ENCODE measurements around the gene CNPPD1. TPM values are rescaled to one million over a fixed set of nuclear protein-coding genes. Genes with fewer than 3 reads are reported as not detected.

The CNPPD1 gene
- total RNA-seq, 1 experiment from 2014 or later: 62.9 TPM

GRCh38 chr2:219210196-219210885, 33.6 kb upstream of the CNPPD1 start:
- TF ChIP-seq CTCF (IDR thresholded peaks at IDR 0.05; ENCODE audit: insufficient read depth in 1 of 2, low read depth in 1 of 2, low read length in 1 of 2, severe bottlenecking in 1 of 2, unreplicated experiment in 1 of 2): no peak
- Mint-ChIP-seq H3K4me3 (ENCODE audit: unreplicated experiment) (no peak overlapping the region), H3K9me3 (ENCODE audit: unreplicated experiment) (no peaks in the 10 kb centered on the region), H3K27me3 (ENCODE audit: insufficient read depth, unreplicated experiment) (no peaks in the 10 kb centered on the region), H3K36me3 (ENCODE audit: insufficient read depth, unreplicated experiment) (peaks cover 60% of the 10 kb centered on the region), H3K4me1 (ENCODE audit: low read depth, unreplicated experiment) (peaks cover 5% of the 10 kb centered on the region), H3K27ac (ENCODE audit: unreplicated experiment) (no peak overlapping the region)
- no peak overlapping the region for H3K4me3 ChIP-seq (ENCODE audit: low read depth, low read length)
- POLR2A ChIA-PET: no interaction called here
- H3K4me1 ChIP-seq: peaks cover 8% of the 10 kb centered on the region
- CTCF ChIA-PET: no interaction called here
- no peaks in the 10 kb centered on the region for H3K27me3 ChIP-seq (replicated peaks; ENCODE audit: control insufficient read depth, insufficient read depth, low read length)
- no peaks in the 10 kb centered on the region for H3K9me3 ChIP-seq
- intact Hi-C loops (cut with micrococcal nuclease; ENCODE audit: unreplicated experiment): no loop called here
- no TSS peak for BruUV-seq (replicated peaks)
- H3K36me3 ChIP-seq (ENCODE audit: control insufficient read depth, insufficient read depth, low read length): peaks cover 21% of the 10 kb centered on the region
- DNase-seq: no peak

- POLR2A ChIA-PET: no interaction called here
- BruUV-seq (replicated peaks): no TSS peak
- intact Hi-C loops (cut with micrococcal nuclease; ENCODE audit: unreplicated experiment): no loop called here
Observed at GRCh38 chr2:219209236-219210195, 32.8 kb upstream of the CNPPD1 start.

More at GRCh38 chr2:219209236-219210195, 32.8 kb upstream of the CNPPD1 start:
- peaks cover 62% of the 10 kb centered on the region for H3K36me3 Mint-ChIP-seq (ENCODE audit: insufficient read depth, unreplicated experiment)
- peak overlapping the region; percentile 59 for H3K27ac Mint-ChIP-seq (ENCODE audit: unreplicated experiment)
- H3K4me3 Mint-ChIP-seq (ENCODE audit: unreplicated experiment): no peak overlapping the region
- no peaks in the 10 kb centered on the region for H3K27me3 ChIP-seq (replicated peaks; ENCODE audit: control insufficient read depth, insufficient read depth, low read length)
- no peak overlapping the region for H3K4me3 ChIP-seq (ENCODE audit: low read depth, low read length)
- H3K4me1 ChIP-seq: peaks cover 8% of the 10 kb centered on the region
- CTCF ChIA-PET: no interaction called here
- TF ChIP-seq CTCF (IDR thresholded peaks at IDR 0.05; ENCODE audit: insufficient read depth in 1 of 2, low read depth in 1 of 2, low read length in 1 of 2, severe bottlenecking in 1 of 2, unreplicated experiment in 1 of 2): no peak
- peaks cover 20% of the 10 kb centered on the region for H3K36me3 ChIP-seq (ENCODE audit: control insufficient read depth, insufficient read depth, low read length)
- no peaks in the 10 kb centered on the region for H3K27me3 Mint-ChIP-seq (ENCODE audit: insufficient read depth, unreplicated experiment)
- peaks cover 5% of the 10 kb centered on the region for H3K4me1 Mint-ChIP-seq (ENCODE audit: low read depth, unreplicated experiment)
- no peaks in the 10 kb centered on the region for H3K9me3 ChIP-seq
- H3K9me3 Mint-ChIP-seq (ENCODE audit: unreplicated experiment): no peaks in the 10 kb centered on the region
- no peak for DNase-seq
